ENCODE measurements around the gene STEEP1. TPM values are rescaled to one million over a fixed set of nuclear protein-coding genes. Genes with fewer than 3 reads are reported as not detected.

Gene STEEP1
- total RNA-seq, 4 donors from 2014 or later, result 15.4 to 25.7 (median 20.8) TPM

GRCh38 chrX:119489212-119490074, 75.8 kb downstream of the STEEP1 start:
- Histone ChIP-seq H3K4me3 (no peak overlapping the region), H3K27ac (no peak overlapping the region), H3K27me3 (no peaks in the 10 kb centered on the region), H3K36me3 (no peaks in the 10 kb centered on the region), H3K9me3 (no peaks in the 10 kb centered on the region), H3K4me1 (no peaks in the 10 kb centered on the region)
- TF ChIP-seq CTCF (IDR thresholded peaks at IDR 0.05) (no peak), POLR2A (IDR thresholded peaks at IDR 0.05) (no peak)
- DNase-seq, result no peak

- peak in 2 of 3 donors; percentile 60 to 83 for DNase-seq
- H3K9me3 ChIP-seq, result no peaks in the 10 kb centered on the region
- no peak overlapping the region for H3K4me3 ChIP-seq
- no peak overlapping the region for H3K27ac ChIP-seq
- H3K36me3 ChIP-seq, result no peaks in the 10 kb centered on the region
- TF ChIP-seq CTCF (IDR thresholded peaks at IDR 0.05) (peak; percentile 35 to 74 (median 59)), POLR2A (IDR thresholded peaks at IDR 0.05) (no peak)
- no peaks in the 10 kb centered on the region for H3K27me3 ChIP-seq
- no peaks in the 10 kb centered on the region for H3K4me1 ChIP-seq
Measured at GRCh38 chrX:119488749-119489148, 76.5 kb downstream of the STEEP1 start.

Other genes starting within 250 kb of the STEEP1 start
- gene SLC25A43, start 166.1 kb downstream of the STEEP1 start, total RNA-seq, result 10 to 100 TPM; 23.1 to 31.1 (median 27.6) TPM
- gene SLC25A5, start 97.0 kb downstream of the STEEP1 start, total RNA-seq, result 1,000 to 10,000 TPM in 1 of 4 donors, 100 to 1,000 TPM in 3; 366 to 1,287 (median 800) TPM
- 10 to 100 TPM; 33.8 to 49.0 (median 35.7) TPM for gene UBE2A, start 9.2 kb upstream of the STEEP1 start, total RNA-seq
- gene NKRF, start 41.0 kb upstream of the STEEP1 start, total RNA-seq, result 1 to 10 TPM; 4.0 to 9.9 (median 6.2) TPM
- gene SEPTIN6, start 127.8 kb upstream of the STEEP1 start, total RNA-seq, result 100 to 1,000 TPM in 1 of 4 donors, 10 to 100 TPM in 2, 1 to 10 TPM in 1; 4.9 to 116 (median 15.5) TPM
- gene SOWAHD, start 193.2 kb upstream of the STEEP1 start, total RNA-seq, result 1 to 10 TPM in 3 of 4 donors, not detected in 1; 1.3 to 2.7 (median 2.5) TPM
- gene RPL39, start 226.2 kb upstream of the STEEP1 start, total RNA-seq, result 1,000 to 10,000 TPM in 2 of 4 donors, 100 to 1,000 TPM in 2; 781 to 2,903 (median 945) TPM